HG02970 (cell line): ENCODE measurements around the gene DST.
"Not testable (repeated sequence)": the region's sequence is repeated elsewhere in the genome, so short reads cannot be mapped to it uniquely, and the experiment has no call there.

ENCODE experiments used
- ATAC-seq: cut with Tn5 transposase; IDR thresholded peaks from one replicate; pipeline ENCODE4 v1.9.1; 2021; ENCODE audit warnings: mild to moderate bottlenecking, moderate library complexity, moderate number of reproducible peaks; ENCODE audit not compliant: unreplicated experiment, low FRiP score

DST gene

GRCh38 chr6:56664029-56664428 is 21.3 kb upstream of the DST start:
- ATAC-seq: no peak

DNA sequence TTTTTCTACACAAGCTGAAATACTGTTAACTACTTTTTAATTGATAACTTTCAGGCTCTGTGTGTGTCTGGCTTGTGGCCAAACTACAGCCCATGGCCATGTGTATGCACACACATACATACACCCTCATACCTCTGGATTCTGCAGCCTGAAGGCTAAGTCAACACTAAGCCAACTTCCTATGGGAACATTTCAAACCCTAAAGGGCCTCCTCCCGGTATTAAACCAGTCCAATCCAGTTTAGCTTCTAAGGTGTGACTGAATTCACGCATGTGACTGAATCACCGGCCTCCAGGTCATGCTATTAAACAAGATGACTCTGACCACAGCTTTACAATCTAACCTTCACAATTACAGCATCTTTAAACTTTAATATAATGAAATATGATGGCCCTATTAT is 20.7 kb upstream of the DST start:
- ATAC-seq: no peak

DNA sequence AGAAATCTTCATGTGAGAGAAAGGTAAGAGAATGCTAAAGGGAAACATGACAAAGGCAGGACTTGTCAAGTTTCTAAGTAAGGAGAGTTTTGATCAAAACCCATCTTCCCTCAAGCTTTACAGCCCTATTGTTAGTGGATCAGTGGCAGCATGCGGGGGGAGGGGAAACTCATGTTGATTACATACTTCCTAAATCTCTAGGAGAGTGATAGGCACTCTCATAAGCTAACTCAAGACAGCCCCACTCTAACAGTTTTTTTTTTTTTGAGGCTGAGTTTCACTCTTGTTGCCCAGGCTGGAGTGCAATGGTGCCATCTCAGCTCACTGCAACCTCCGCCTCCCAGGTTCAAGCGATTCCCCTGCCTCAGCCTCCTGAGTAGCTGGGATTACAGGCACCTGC is 18.6 kb upstream of the DST start:
- not testable (repeated sequence) for ATAC-seq

GRCh38 chr6:56660381-56660730 is 17.7 kb upstream of the DST start:
- ATAC-seq: no peak

DNA sequence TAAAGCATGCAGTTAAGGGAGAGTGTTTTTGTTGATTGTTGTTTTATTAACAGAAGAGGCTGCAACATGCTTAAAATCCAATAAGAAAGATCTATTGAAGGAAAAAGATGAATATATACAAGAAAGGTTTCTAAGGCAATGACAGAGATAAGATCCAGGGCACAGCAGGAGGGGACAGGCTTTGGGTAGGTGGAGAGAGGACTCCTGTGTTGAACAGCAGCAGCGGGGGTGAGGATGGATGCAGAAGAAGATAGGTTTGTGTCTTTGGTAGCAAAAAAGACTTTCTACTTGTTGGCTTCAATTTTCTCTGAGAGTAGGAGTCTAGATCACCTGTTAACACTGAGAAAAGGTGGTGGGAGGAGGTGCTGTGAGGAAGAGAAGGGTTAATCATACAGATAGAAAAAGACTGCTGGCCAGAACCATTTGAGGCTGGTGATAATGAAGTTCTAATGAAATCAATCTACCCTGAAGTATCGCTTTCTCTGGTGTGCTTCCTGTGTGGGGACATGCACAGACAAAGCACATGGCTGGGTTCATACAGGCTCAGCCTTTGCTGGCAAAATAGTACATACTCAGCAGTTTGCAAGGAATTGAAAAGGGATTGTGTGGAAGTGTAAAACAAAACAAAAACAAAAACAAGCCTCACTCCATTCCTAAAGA is 17.2 kb upstream of the DST start:
- ATAC-seq: no peak

GRCh38 chr6:56658326-56658725 is 15.6 kb upstream of the DST start:
- ATAC-seq: no peak

- ATAC-seq: no peak
Measured at GRCh38 chr6:56657354-56657753, 14.7 kb upstream of the DST start.

- no peak for ATAC-seq
Measured at GRCh38 chr6:56656466-56656865, 13.8 kb upstream of the DST start.

GRCh38 chr6:56655996-56656395 is 13.3 kb upstream of the DST start:
- no peak for ATAC-seq

DNA sequence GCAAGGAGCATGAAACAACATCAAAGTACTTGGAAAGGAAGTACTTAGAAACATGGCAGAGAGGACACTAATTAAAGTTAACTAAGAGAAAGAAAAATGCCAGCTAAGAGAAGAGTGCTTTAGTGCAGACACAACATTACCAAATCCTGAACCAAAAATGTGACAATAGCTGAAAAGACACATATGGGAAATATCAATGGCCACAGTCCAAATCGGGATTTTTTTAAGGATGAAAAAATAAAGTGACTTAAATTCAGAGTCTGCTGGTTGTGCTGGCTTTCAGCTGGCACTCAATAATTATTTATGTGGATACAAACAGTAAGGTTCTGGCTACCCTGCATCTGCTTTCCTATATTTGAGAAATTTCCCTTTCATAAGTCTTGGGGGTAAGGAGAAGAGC is 12.6 kb upstream of the DST start:
- ATAC-seq: no peak

DNA sequence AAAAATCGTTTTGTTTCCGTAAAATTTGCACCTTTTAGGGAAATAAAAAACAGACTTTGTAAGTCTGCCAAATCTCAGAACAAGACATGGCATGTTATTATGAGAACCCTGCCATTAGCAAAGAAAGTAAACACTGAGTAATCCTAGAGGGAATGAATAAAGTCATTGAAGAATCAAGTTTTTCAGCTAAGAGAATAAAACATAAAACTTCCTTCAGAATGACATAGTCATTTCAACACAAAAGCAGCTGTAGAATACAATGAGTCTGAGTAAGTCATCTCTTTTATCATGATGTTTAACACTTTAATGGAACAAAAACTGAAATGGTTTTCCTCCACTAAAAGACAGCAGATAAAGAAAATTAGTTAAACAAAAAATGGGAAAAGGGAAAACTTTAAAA is 10.3 kb upstream of the DST start:
- ATAC-seq: no peak

- ATAC-seq: no peak
Measured at GRCh38 chr6:56652231-56652630, 9.5 kb upstream of the DST start.

DNA sequence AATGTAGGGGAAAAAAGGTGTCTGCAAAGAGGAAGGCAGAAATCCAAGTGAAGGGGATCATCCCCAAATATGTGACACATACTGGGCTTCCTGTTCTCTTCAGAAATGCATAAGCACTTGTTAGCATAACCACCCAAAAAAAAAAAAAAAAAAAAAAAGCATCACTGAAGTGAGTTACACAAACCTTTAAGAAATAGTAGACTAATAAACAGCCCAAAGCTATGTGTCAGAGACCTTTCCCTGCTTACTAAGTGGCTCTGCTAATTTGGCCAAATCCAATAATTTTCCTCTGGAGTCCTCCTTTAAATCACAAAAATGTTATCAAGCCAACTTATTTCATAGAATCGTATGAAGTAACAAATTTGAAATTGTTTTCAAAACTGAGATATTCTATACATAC is 7.5 kb upstream of the DST start:
- no peak for ATAC-seq

DNA sequence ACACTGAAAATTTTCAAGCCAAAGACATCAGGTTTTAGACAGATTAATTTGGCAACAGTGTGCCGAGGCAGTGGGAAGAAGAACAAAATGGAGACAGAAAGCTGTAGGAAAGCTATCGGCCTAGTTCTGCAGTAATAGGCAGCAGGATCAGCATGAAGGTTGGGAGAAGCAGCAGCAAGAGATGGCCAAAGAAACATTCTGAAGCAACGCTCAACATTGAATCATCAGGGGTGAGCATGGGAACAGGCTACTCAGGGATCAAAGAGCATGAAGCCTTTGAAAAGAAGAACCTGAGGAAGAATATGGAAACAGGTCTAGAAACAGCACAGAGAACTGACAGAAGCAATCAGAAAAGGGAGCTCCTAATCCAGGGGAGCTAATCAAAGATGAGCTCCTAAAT is 7.1 kb upstream of the DST start:
- no peak for ATAC-seq

DNA sequence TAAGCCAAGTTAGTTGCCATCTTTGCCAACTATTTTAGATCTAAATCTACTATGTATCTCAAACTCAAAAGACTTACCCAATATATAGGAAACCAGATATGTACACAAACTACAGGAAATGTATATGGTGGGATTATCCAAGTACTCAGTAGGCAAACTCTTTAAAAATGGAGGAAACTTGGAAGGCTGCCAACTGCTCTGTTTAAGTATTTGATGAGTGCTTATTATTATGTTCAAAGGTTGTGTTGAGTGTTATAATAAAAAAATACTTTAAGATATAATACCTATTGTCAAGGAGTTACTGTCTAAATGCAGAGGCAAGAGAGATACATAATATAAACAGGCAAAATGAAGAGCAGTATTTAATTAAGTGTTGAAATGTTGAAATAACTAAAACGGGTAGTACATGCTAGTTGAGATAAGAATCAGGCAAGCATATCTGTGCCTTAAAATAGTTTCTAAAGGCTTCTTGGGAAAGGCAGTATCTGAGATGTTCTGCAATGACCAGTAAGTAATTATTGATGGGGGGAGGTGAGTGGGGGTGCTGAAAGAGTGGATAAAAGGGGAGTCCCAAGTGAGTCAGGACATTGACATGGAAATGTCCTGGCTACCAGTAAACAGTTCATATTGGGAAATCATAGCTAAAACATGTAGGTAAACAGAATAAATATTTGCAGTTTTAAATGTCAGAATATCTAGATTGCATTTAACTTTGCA is 6.5 kb upstream of the DST start:
- ATAC-seq: no peak

DNA sequence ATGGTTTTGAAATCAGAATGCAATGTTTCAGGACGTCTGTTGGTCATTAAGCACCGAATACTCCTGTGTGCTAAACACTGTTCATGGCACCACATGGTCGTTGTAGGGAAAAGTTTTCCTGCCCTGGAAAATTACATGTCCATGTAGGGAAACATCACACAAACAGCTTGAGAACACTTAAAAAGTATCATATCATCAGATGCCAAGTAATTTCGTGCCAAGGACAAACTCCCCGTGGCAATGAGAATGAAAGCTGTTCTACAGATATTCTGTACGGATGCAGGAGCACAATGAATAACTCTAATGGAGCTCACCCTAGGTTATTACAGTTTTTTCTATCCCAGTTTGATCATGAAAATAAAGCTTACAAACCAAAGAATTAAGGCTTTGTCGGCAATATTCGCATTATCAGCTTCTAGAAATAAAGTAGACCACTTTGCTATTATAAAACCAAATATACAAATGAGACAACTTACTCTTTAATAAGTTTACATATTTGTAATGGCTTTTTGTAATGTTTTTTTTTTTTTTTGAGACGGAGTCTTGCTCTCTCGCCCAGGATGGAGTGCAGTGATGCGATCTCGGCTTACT is 4.6 kb upstream of the DST start:
- no peak for ATAC-seq

DNA sequence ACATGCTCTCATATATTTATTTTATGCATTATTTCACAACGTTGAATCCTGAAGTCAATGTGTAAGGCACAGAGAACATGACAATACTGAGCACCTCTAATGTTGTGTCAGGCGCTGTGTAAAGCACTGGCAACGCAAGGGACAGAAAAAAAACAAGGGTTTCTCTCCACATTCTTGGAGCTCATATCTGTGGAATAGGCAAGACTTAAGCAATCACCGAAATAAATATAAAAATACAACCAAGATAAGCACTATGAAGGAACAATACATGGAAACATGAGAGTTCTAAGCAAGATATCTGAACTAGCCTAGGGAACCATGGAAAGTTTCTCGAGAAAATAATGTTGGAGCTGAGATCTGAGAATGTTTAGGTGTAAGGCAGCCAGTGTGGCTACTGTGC is 1.7 kb upstream of the DST start:
- ATAC-seq: no peak

GRCh38 chr6:56643379-56644089 is 845 bp upstream of the DST start:
- ATAC-seq: no peak

- no peak for ATAC-seq
Measured at GRCh38 chr6:56640374-56640773, 2.3 kb downstream of the DST start.

DNA sequence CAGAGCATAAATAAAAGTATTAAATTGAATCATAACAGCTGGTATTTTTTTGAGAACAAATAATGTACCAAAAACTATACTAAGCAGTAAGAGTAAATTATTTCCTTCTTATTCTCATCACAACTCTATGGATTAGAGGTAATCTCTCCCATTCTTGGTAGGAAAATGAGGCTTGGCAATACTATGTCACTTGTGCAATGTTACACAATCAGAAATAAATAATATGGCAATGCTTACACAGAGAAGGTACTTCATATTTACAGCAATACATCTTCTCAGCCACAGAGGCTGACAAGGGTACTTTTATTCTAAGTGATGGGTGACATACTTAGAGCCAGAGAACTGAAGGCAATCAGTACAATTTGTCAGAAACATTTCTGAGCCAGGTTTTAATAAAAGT is 3.9 kb downstream of the DST start:
- ATAC-seq: no peak

DNA sequence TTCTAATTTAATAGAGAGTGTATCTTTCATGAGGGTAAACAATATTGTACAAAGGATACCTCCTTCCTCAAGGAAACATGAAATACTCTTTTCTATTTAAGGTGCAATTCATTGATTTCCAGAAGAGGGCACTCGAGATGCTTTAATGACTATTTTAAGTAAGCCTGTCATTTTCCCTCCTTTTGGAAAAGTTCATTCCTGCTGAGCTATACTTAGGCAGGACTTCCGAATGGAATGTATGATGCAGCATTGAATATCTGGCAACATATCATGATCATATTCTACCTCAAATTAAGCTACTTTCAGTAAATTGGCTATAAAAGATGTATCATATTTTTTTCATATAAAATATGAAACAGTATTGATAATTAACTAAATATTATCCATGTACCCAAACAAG is 5.0 kb downstream of the DST start:
- no peak for ATAC-seq

GRCh38 chr6:56628105-56628504 is 14.6 kb downstream of the DST start:
- ATAC-seq: no peak
